ENCODE measurements around the gene PPP1R26. TPM values are rescaled to one million over a fixed set of nuclear protein-coding genes. Genes with fewer than 3 reads are reported as not detected.

The PPP1R26 gene
- total RNA-seq, 4 donors from 2014 or later = 21.5 to 26.5 (median 25.0) TPM

GRCh38 chr9:135461936-135462335 lies 17.6 kb upstream of the PPP1R26 start:
- DNase-seq = no peak
- in situ Hi-C loops (cut with MboI; ENCODE audit: low pct_ligation_motif_present in 1 of 4, low pct_unique_long_range_greater_than_20kb in 1 of 4, low sequenced_read_pairs in 3 of 4) (no loop called here), intact Hi-C loops (cut with DNase I; ENCODE audit: low total_unique reads) (no loop called here)
- no peak overlapping the region for H3K27ac ChIP-seq
- H3K9me3 ChIP-seq = no peaks in the 10 kb centered on the region
- no peaks in the 10 kb centered on the region for H3K4me1 ChIP-seq
- no peaks in the 10 kb centered on the region for H3K36me3 ChIP-seq
- H3K4me3 ChIP-seq = no peak overlapping the region
- 83% methylated on average over 7 to 11 of the region's 11 CpGs for WGBS, 2 donors (ENCODE audit: low coverage in 1 of 2)
- TF ChIP-seq EP300 (IDR thresholded peaks at IDR 0.05; ENCODE audit: low read depth) (no peak), POLR2A (IDR thresholded peaks at IDR 0.05) (no peak), CTCF (IDR thresholded peaks at IDR 0.05) (no peak), POLR2AphosphoS5 (IDR thresholded peaks at IDR 0.05) (no peak)
- no peaks in the 10 kb centered on the region for H3K27me3 ChIP-seq

DNA sequence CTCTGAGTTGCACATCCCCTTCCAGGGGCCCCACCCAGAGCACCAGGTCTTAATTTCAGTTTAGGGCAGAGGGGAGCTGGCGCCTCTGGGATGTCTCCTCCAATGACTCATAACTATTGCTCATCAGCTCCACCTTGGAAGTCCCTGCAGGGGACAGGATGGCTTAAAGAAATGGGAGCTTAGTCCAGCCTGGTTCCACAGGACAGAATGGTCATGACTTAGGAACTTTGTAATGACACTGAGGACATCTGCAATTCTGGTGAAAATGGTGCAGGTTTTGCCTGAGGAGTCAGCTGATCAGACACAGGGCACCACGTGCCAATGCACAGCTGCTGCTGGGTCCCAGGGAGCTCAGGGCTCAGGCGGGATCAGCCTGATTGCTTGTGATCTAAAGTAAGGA lies 16.4 kb upstream of the PPP1R26 start:
- H3K27ac ChIP-seq = no peak overlapping the region
- no peaks in the 10 kb centered on the region for H3K27me3 ChIP-seq
- 60 to 62% methylated on average over 2 to 3 of the region's 3 CpGs for WGBS, 2 donors (ENCODE audit: low coverage in 1 of 2)
- no peaks in the 10 kb centered on the region for H3K9me3 ChIP-seq
- H3K4me3 ChIP-seq = no peak overlapping the region
- TF ChIP-seq POLR2A (IDR thresholded peaks at IDR 0.05) (no peak), EP300 (IDR thresholded peaks at IDR 0.05; ENCODE audit: low read depth) (no peak)
- in situ Hi-C loops (cut with MboI; ENCODE audit: low pct_ligation_motif_present in 1 of 4, low pct_unique_long_range_greater_than_20kb in 1 of 4, low sequenced_read_pairs in 3 of 4) = no loop called here
- no peak for DNase-seq
- intact Hi-C loops (cut with DNase I; ENCODE audit: low total_unique reads) = no loop called here
- H3K36me3 ChIP-seq = no peaks in the 10 kb centered on the region
- H3K4me1 ChIP-seq = no peaks in the 10 kb centered on the region

DNA sequence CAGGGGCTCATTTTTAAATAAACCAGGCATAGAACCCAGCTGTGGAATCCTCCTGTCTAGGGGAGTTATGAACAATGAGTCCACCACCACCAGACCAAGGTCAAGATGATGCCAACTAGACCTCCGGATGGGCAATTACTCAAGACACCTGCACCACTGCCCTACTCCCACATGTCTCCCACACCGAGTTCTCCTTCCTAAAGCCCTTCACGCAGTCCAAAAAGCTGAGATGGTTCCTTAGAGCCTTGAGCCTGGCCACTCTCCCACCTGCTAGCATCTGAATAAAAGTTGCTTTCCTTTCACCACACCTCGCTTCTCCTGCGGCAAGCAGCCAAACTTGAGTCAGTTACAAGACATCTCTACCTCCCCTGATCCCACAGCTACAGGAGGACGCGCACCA lies 15.4 kb upstream of the PPP1R26 start:
- H3K9me3 ChIP-seq = no peaks in the 10 kb centered on the region
- in situ Hi-C loops (cut with MboI; ENCODE audit: low pct_ligation_motif_present in 1 of 4, low pct_unique_long_range_greater_than_20kb in 1 of 4, low sequenced_read_pairs in 3 of 4) = no loop called here
- TF ChIP-seq POLR2AphosphoS5 (IDR thresholded peaks at IDR 0.05) = no peak
- TF ChIP-seq EP300 (IDR thresholded peaks at IDR 0.05; ENCODE audit: low read depth) = no peak
- no peak for TF ChIP-seq POLR2A (IDR thresholded peaks at IDR 0.05)
- intact Hi-C loops (cut with DNase I; ENCODE audit: low total_unique reads) = no loop called here
- no peaks in the 10 kb centered on the region for H3K36me3 ChIP-seq
- H3K27ac ChIP-seq = no peak overlapping the region
- H3K27me3 ChIP-seq = no peaks in the 10 kb centered on the region
- 91% methylated on average over 7 of the region's 7 CpGs; no CpG with 5 or more reads in 1 of the 2 donors for WGBS, 2 donors (ENCODE audit: low coverage in 1 of 2)
- DNase-seq = no peak
- no peak overlapping the region for H3K4me3 ChIP-seq
- no peaks in the 10 kb centered on the region for H3K4me1 ChIP-seq

DNA sequence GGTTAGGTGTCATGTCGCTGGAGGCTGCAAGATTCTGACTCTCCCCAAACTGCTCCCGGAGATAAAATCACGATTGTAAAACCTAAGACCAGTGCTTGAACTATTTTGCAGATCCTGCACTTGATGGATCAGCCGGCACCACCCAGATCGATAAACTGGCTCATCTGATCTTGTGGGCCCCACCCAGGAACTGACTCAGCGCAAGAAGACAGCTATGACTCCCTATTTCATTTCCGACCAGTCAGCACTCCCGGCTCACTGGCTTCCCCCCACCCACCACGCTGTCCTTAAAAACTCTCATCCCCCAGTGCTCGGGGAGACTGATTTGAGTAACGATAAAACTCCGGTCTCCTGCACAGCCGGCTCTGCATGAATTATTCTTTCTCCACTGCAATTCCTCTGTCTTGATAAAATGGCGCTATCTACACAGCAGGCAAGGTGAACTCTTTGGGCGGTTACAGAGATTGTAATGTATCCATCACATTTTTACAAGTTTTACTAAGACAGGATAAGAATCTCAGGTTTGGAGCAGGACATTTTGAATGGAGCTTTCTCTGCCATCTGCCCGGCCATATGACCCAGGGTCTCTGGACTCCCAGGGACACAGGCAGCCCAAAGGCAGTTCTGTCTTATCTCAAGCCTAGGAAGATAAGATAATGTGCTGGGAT lies 10.6 kb upstream of the PPP1R26 start:
- Histone ChIP-seq H3K27me3 (no peaks in the 10 kb centered on the region), H3K4me3 (no peak overlapping the region), H3K4me1 (no peaks in the 10 kb centered on the region), H3K9me3 (no peaks in the 10 kb centered on the region), H3K27ac (no peak overlapping the region), H3K36me3 (no peaks in the 10 kb centered on the region)
- intact Hi-C loops (cut with DNase I; ENCODE audit: low total_unique reads) = no loop called here
- WGBS, 2 donors (ENCODE audit: low coverage in 1 of 2) = 58 to 68% methylated on average over 7 to 16 of the region's 16 CpGs
- in situ Hi-C loops (cut with MboI; ENCODE audit: low pct_ligation_motif_present in 1 of 4, low pct_unique_long_range_greater_than_20kb in 1 of 4, low sequenced_read_pairs in 3 of 4) = no loop called here
- no peak for DNase-seq
- TF ChIP-seq EP300 (IDR thresholded peaks at IDR 0.05; ENCODE audit: low read depth) (no peak), CTCF (IDR thresholded peaks at IDR 0.05) (no peak), POLR2AphosphoS5 (IDR thresholded peaks at IDR 0.05) (no peak), POLR2A (IDR thresholded peaks at IDR 0.05) (no peak)

DNA sequence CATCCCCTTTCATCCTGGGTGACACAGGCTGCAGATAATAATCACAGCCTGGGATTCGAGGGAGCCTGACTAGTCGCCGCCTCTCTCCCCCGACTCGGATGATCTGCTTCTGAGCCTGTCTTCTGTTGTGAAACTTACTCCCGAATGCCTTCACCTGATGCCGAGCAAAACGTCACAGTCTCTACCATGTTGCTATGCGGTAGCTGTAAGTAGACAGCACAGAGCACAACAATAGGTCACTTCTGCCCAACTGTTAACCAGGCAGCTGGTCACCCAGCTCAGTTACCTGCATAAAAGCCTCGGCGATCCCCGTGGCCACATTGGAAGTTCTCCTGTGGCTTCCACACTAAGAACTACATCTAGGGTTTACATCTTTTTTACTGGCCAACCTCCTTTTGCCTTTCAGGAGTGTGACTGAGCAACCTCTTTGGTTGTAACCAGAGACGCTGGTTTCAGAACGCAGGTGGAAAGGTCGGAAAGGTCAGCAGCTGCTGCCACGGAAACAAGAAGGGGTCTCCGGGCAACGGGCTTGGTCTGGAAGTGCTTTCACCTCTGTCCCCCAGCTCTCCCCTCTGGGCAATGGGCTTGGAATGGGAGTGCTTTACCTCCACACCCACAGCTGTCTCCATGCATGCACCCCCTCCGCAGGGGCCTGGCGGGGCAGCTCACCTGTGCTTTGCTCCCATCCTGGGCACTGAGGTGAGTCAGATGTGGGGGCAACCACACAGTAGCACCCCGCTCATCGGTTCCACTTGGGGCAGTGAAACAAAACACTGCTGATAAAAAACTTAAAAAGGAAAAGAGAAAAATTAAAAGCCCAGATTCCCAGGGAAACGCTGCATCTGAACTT lies 7.6 kb upstream of the PPP1R26 start:
- intact Hi-C loops (cut with DNase I; ENCODE audit: low total_unique reads) (no loop called here), in situ Hi-C loops (cut with MboI; ENCODE audit: low pct_ligation_motif_present in 1 of 4, low pct_unique_long_range_greater_than_20kb in 1 of 4, low sequenced_read_pairs in 3 of 4) (no loop called here)
- TF ChIP-seq CTCF (IDR thresholded peaks at IDR 0.05) (no peak), POLR2AphosphoS5 (IDR thresholded peaks at IDR 0.05) (no peak), EP300 (IDR thresholded peaks at IDR 0.05; ENCODE audit: low read depth) (no peak), POLR2A (IDR thresholded peaks at IDR 0.05) (no peak)
- no peaks in the 10 kb centered on the region for H3K27me3 ChIP-seq
- WGBS, 2 donors (ENCODE audit: low coverage in 1 of 2) = 79 to 82% methylated on average over 11 to 23 of the region's 23 CpGs
- H3K4me1 ChIP-seq = no peaks in the 10 kb centered on the region
- H3K9me3 ChIP-seq = no peaks in the 10 kb centered on the region
- H3K36me3 ChIP-seq = no peaks in the 10 kb centered on the region
- H3K27ac ChIP-seq = no peak overlapping the region
- no peak for DNase-seq
- no peak overlapping the region for H3K4me3 ChIP-seq
